Neural cell (in vitro differentiated cells): ENCODE results near the gene STAT5B.

Experiments used
- CTCF ChIP-seq: fragments of 450-650 bp; IDR thresholded peaks from 2 replicates; pipeline ENCODE4 v1.5.1; 2014; ENCODE audit warnings: antibody characterized with exemption, mild to moderate bottlenecking, moderate library complexity; ENCODE audit not compliant: poor library complexity, severe bottlenecking
- EP300 ChIP-seq: fragments of 450-650 bp; conservative IDR thresholded peaks from 2 replicates; pipeline ENCODE4 v1.6.1; 2014; ENCODE audit warnings: antibody characterized with exemption, mild to moderate bottlenecking, moderate library complexity; ENCODE audit not compliant: poor library complexity, severe bottlenecking
- REST ChIP-seq: IDR thresholded peaks from 2 replicates; pipeline ENCODE4 v1.6.1; 2012; ENCODE audit warnings: borderline replicate concordance
- SMC3 ChIP-seq: fragments of 450-650 bp; conservative IDR thresholded peaks from 2 replicates; pipeline ENCODE4 v1.6.1; 2014; ENCODE audit warnings: antibody characterized with exemption, mild to moderate bottlenecking, moderate library complexity; ENCODE audit not compliant: poor library complexity

- TF ChIP-seq REST (no peak), CTCF (no peak), SMC3 (no peak), EP300 (no peak)
Observed at GRCh38 chr17:42193969-42194899, 82.0 kb downstream of the STAT5B start, which contains the start of gene GHDC.
